ENCODE results near the gene ERP27.

DNA sequence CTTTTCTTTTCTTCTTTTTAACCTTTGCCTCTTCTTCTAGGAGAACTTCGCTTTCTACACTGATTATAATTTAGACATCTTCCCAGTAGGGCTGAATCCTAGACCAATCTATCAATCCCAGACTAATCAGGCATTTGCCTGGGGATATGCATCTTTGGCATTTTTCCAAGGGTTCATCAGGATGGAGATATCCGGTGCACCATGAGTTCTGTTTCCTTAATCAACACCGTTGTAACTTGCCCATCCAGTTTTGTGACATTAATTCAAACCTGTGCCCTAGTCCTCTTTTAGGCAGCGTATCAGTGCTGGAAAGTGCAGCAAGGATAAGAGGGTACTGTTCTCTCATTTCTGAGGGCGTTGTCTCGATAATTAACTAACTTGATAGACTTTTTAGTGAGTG is 52.1 kb downstream of the ERP27 start:
- TF ChIP-seq, protein P1, sequence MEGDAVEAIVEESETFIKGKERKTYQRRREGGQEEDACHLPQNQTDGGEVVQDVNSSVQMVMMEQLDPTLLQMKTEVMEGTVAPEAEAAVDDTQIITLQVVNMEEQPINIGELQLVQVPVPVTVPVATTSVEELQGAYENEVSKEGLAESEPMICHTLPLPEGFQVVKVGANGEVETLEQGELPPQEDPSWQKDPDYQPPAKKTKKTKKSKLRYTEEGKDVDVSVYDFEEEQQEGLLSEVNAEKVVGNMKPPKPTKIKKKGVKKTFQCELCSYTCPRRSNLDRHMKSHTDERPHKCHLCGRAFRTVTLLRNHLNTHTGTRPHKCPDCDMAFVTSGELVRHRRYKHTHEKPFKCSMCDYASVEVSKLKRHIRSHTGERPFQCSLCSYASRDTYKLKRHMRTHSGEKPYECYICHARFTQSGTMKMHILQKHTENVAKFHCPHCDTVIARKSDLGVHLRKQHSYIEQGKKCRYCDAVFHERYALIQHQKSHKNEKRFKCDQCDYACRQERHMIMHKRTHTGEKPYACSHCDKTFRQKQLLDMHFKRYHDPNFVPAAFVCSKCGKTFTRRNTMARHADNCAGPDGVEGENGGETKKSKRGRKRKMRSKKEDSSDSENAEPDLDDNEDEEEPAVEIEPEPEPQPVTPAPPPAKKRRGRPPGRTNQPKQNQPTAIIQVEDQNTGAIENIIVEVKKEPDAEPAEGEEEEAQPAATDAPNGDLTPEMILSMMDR (IDR thresholded peaks at IDR 0.05) = no peak
- no peak for TF ChIP-seq POLR2AphosphoS5 (IDR thresholded peaks at IDR 0.05)

Data from stomach (tissue), 4 donors.